GM23338 (cell line): Measurements from ENCODE around the gene C2CD3. TPM values are rescaled to one million over a fixed set of nuclear protein-coding genes. Genes with fewer than 3 reads are reported as not detected.
A peak's percentile ranks its signal among the peaks of the same experiment; 100 is the strongest.

ENCODE experiments used
- ATAC-seq: fragments of 200-7000 bp; cut with Tn5 transposase; 3 replicates; pipeline ENCODE4 v1.9.1; 2020
- DNase-seq: peaks from one replicate; pipeline ENCODE4 v3.0.0-alpha.2; 2015; ENCODE audit warnings: low spot score
- H2AFZ ChIP-seq: fragments of 200-600 bp; sonication (generic); 2 replicates; pipeline ENCODE4 v1.8.0; 2016; ENCODE audit warnings: antibody characterized with exemption, mild to moderate bottlenecking, moderate library complexity
- H3F3A ChIP-seq: fragments of 200-600 bp; sonication (generic); replicated peaks from 2 replicates; pipeline ENCODE4 v1.8.0; 2017; ENCODE audit warnings: antibody characterized with exemption, mixed run types, low read depth
- H3K27ac ChIP-seq: fragments of 200-600 bp; sonication (generic); 2 replicates; pipeline ENCODE4 v1.6.1; 2016; ENCODE audit warnings: low read depth
- H3K27me3 ChIP-seq: fragments of 200-600 bp; sonication (generic); 2 replicates; pipeline ENCODE4 v1.8.0; 2016; ENCODE audit warnings: mild to moderate bottlenecking, mixed run types, moderate library complexity; ENCODE audit not compliant: insufficient read depth
- H3K36me3 ChIP-seq: fragments of 200-600 bp; sonication (generic); 2 replicates; pipeline ENCODE4 v1.8.0; 2016; ENCODE audit warnings: mild to moderate bottlenecking; ENCODE audit not compliant: insufficient read depth
- H3K4me1 ChIP-seq: fragments of 200-600 bp; sonication (generic); 2 replicates; pipeline ENCODE4 v1.8.0; 2016; ENCODE audit warnings: mild to moderate bottlenecking, moderate library complexity; ENCODE audit not compliant: insufficient read depth
- H3K4me2 ChIP-seq: fragments of 200-600 bp; sonication (generic); 2 replicates; pipeline ENCODE4 v1.7.1; 2017; ENCODE audit warnings: mixed run types
- H3K4me3 ChIP-seq: fragments of 200-600 bp; sonication (generic); 2 replicates; pipeline ENCODE4 v1.6.1; 2016; ENCODE audit warnings: mixed run types
- H3K79me2 ChIP-seq: fragments of 200-600 bp; sonication (generic); replicated peaks from 2 replicates; pipeline ENCODE4 v1.8.0; 2017; ENCODE audit warnings: mild to moderate bottlenecking; ENCODE audit not compliant: insufficient read depth
- H3K9me2 ChIP-seq: fragments of 200-600 bp; sonication (generic); 2 replicates; pipeline ENCODE4 v1.8.0; 2017; ENCODE audit not compliant: insufficient read depth
- H4K20me1 ChIP-seq: fragments of 200-600 bp; sonication (generic); replicated peaks from 2 replicates; pipeline ENCODE4 v1.8.0; 2017; ENCODE audit warnings: mild to moderate bottlenecking; ENCODE audit not compliant: insufficient read depth
- H3K27ac Mint-ChIP-seq: 2 replicates; pipeline ENCODE4 v1.8.0; 2020; ENCODE audit warnings: inconsistent platforms, mild to moderate bottlenecking, moderate library complexity, mixed read lengths
- H3K27me3 Mint-ChIP-seq: 3 replicates; pipeline ENCODE4 v1.8.0; 2022; ENCODE audit warnings: low read depth, mild to moderate bottlenecking, moderate library complexity, mixed read lengths, inconsistent platforms; ENCODE audit not compliant: insufficient read depth, poor library complexity
- H3K36me3 Mint-ChIP-seq: 3 replicates; pipeline ENCODE4 v1.8.0; 2021; ENCODE audit warnings: low read depth, mild to moderate bottlenecking, inconsistent platforms, moderate library complexity, mixed read lengths
- H3K4me1 Mint-ChIP-seq: 3 replicates; pipeline ENCODE4 v1.8.0; 2020; ENCODE audit warnings: mild to moderate bottlenecking, inconsistent platforms, mixed read lengths
- H3K4me3 Mint-ChIP-seq: 3 replicates; pipeline ENCODE4 v1.8.0; 2021; ENCODE audit warnings: moderate library complexity, mild to moderate bottlenecking, inconsistent platforms, mixed read lengths
- H3K9me3 Mint-ChIP-seq: 3 replicates; pipeline ENCODE4 v1.8.0; 2020; ENCODE audit warnings: moderate library complexity, mild to moderate bottlenecking, inconsistent platforms, mixed read lengths
- CREB1 ChIP-seq: fragments of 250-450 bp; sonication (Bioruptor Pico); IDR thresholded peaks from 2 replicates; pipeline ENCODE4 v1.5.0; 2020; ENCODE audit warnings: low read depth, mild to moderate bottlenecking, moderate library complexity
- NANOG ChIP-seq: IDR thresholded peaks from 2 replicates; pipeline ENCODE4 v1.6.1; 2016; ENCODE audit warnings: antibody characterized with exemption, borderline replicate concordance
- STAT1 ChIP-seq: IDR thresholded peaks from one replicate; pipeline ENCODE4 v1.6.1; 2016; ENCODE audit warnings: antibody characterized with exemption; ENCODE audit not compliant: unreplicated experiment
- ZNF114 ChIP-seq: fragments of 250-450 bp; sonication (Bioruptor Pico); IDR thresholded peaks from 2 replicates; pipeline ENCODE4 v1.5.0; 2020; ENCODE audit warnings: mild to moderate bottlenecking, moderate library complexity
- polyA plus RNA-seq: library from polyadenylated mRNA; unstranded; fragments of >200 nt; fragmentation: Nextera tagmentation; extraction: Ambion mirVana; gene quantifications from 2 replicates; pipeline ENCODE4 v1.2.1, GENCODE V29; 2016
- total RNA-seq: library from RNA; depleted of rRNA; stranded (reverse); fragments of >200 nt; shearing (Covaris generic); gene quantifications from 2 replicates; pipeline ENCODE4 v1.2.3, GENCODE V29; 2014
- TF ChIP-seq, protein P1 (sequence below), 2 experiments: fragments of 200-600 bp in 1 of 2; sonication (generic) in 1 of 2; conservative IDR thresholded peaks; 2 replicates each; pipeline versions ENCODE4 v1.5.1 to v1.6.1; 2016 to 2017; ENCODE audit warnings: antibody characterized with exemption in 2 of 2, low read depth in 2 of 2, mild to moderate bottlenecking in 2 of 2, moderate library complexity in 1 of 2
- TF ChIP-seq, protein P2 (sequence below): fragments of 250-450 bp; sonication (Bioruptor Pico); IDR thresholded peaks from 2 replicates; pipeline ENCODE4 v1.5.0; 2020; ENCODE audit warnings: mild to moderate bottlenecking, moderate library complexity
- TF ChIP-seq, protein P3 (sequence below): IDR thresholded peaks from one replicate; pipeline ENCODE4 v1.6.1; 2018; ENCODE audit warnings: antibody characterized with exemption; ENCODE audit not compliant: unreplicated experiment

Gene C2CD3
- total and polyA plus RNA-seq, 2 experiments from 2014 or later = 15.5 to 29.5 TPM

- Mint-ChIP-seq H3K36me3 (peaks cover 12% of the 10 kb centered on the region; the same call in 2 of the 3 replicates), H3K9me3 (0 out of 3 replicates have a peak, but pooled peaks cover 5% of the 10 kb centered on the region), H3K4me1 (peaks cover 2% of the 10 kb centered on the region; the same call in 2 of the 3 replicates), H3K4me3 (no peak overlapping the region), H3K27me3 (no peaks in the 10 kb centered on the region), H3K27ac (no peak overlapping the region)
- no peak overlapping the region for H3K27ac ChIP-seq
- H3K36me3 ChIP-seq = no peaks in the 10 kb centered on the region
- H3K9me2 ChIP-seq = no peaks in the 10 kb centered on the region
- H2AFZ ChIP-seq = no peak overlapping the region
- H3K4me3 ChIP-seq = no peak overlapping the region
- no peak overlapping the region for H3K4me2 ChIP-seq
- no peak for TF ChIP-seq STAT1
- TF ChIP-seq, protein P1, sequence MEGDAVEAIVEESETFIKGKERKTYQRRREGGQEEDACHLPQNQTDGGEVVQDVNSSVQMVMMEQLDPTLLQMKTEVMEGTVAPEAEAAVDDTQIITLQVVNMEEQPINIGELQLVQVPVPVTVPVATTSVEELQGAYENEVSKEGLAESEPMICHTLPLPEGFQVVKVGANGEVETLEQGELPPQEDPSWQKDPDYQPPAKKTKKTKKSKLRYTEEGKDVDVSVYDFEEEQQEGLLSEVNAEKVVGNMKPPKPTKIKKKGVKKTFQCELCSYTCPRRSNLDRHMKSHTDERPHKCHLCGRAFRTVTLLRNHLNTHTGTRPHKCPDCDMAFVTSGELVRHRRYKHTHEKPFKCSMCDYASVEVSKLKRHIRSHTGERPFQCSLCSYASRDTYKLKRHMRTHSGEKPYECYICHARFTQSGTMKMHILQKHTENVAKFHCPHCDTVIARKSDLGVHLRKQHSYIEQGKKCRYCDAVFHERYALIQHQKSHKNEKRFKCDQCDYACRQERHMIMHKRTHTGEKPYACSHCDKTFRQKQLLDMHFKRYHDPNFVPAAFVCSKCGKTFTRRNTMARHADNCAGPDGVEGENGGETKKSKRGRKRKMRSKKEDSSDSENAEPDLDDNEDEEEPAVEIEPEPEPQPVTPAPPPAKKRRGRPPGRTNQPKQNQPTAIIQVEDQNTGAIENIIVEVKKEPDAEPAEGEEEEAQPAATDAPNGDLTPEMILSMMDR (conservative IDR thresholded peaks at IDR 0.05; ENCODE audit: low read depth in 2 of 2) = no peak
- TF ChIP-seq, protein P2, sequence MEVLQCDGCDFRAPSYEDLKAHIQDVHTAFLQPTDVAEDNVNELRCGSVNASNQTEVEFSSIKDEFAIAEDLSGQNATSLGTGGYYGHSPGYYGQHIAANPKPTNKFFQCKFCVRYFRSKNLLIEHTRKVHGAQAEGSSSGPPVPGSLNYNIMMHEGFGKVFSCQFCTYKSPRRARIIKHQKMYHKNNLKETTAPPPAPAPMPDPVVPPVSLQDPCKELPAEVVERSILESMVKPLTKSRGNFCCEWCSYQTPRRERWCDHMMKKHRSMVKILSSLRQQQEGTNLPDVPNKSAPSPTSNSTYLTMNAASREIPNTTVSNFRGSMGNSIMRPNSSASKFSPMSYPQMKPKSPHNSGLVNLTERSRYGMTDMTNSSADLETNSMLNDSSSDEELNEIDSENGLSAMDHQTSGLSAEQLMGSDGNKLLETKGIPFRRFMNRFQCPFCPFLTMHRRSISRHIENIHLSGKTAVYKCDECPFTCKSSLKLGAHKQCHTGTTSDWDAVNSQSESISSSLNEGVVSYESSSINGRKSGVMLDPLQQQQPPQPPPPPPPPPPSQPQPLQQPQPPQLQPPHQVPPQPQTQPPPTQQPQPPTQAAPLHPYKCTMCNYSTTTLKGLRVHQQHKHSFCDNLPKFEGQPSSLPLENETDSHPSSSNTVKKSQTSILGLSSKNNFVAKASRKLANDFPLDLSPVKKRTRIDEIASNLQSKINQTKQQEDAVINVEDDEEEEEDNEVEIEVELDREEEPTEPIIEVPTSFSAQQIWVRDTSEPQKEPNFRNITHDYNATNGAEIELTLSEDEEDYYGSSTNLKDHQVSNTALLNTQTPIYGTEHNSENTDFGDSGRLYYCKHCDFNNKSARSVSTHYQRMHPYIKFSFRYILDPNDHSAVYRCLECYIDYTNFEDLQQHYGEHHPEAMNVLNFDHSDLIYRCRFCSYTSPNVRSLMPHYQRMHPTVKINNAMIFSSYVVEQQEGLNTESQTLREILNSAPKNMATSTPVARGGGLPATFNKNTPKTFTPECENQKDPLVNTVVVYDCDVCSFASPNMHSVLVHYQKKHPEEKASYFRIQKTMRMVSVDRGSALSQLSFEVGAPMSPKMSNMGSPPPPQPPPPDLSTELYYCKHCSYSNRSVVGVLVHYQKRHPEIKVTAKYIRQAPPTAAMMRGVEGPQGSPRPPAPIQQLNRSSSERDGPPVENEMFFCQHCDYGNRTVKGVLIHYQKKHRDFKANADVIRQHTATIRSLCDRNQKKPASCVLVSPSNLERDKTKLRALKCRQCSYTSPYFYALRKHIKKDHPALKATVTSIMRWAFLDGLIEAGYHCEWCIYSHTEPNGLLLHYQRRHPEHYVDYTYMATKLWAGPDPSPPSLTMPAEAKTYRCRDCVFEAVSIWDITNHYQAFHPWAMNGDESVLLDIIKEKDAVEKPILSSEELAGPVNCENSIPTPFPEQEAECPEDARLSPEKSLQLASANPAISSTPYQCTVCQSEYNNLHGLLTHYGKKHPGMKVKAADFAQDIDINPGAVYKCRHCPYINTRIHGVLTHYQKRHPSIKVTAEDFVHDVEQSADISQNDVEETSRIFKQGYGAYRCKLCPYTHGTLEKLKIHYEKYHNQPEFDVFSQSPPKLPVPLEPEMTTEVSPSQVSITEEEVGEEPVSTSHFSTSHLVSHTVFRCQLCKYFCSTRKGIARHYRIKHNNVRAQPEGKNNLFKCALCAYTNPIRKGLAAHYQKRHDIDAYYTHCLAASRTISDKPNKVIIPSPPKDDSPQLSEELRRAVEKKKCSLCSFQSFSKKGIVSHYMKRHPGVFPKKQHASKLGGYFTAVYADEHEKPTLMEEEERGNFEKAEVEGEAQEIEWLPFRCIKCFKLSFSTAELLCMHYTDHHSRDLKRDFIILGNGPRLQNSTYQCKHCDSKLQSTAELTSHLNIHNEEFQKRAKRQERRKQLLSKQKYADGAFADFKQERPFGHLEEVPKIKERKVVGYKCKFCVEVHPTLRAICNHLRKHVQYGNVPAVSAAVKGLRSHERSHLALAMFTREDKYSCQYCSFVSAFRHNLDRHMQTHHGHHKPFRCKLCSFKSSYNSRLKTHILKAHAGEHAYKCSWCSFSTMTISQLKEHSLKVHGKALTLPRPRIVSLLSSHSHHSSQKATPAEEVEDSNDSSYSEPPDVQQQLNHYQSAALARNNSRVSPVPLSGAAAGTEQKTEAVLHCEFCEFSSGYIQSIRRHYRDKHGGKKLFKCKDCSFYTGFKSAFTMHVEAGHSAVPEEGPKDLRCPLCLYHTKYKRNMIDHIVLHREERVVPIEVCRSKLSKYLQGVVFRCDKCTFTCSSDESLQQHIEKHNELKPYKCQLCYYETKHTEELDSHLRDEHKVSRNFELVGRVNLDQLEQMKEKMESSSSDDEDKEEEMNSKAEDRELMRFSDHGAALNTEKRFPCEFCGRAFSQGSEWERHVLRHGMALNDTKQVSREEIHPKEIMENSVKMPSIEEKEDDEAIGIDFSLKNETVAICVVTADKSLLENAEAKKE (CRISPR knock-in tag) = no peak
- TF ChIP-seq NANOG = no peak
- H3K27me3 ChIP-seq = no peaks in the 10 kb centered on the region
- no peaks in the 10 kb centered on the region for H3F3A ChIP-seq
- no peak for ATAC-seq
- no peaks in the 10 kb centered on the region for H4K20me1 ChIP-seq
- H3K4me1 ChIP-seq = no peaks in the 10 kb centered on the region
- no peak for DNase-seq
- H3K79me2 ChIP-seq = no peaks in the 10 kb centered on the region
Observed at GRCh38 chr11:74220376-74220775, 49.6 kb upstream of the C2CD3 start.

DNA sequence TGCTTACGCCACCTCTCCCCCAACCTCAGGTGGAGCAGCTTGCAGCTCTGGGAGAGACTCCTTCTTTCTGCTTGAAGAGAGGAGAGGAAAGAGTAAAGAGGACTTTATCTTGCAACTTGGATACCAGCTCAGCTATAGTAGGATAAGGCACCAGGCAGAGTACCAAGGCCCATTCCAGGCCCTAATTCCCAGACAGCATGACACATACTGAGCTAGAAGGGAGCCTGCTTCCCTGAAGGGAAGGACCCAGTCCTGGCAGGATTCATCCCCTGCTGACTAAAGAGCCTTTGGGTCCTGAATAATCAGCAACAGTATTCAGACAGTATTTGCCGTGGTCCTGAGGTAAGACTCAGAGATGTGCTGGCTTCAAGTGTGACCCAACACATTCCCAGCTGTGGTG, 41.7 kb upstream of the C2CD3 start:
- Mint-ChIP-seq H3K27me3 (no peaks in the 10 kb centered on the region), H3K27ac (peak overlapping the region; percentile 58; the same call in 1 of the 2 replicates), H3K4me3 (no peak overlapping the region), H3K36me3 (peaks cover 19% of the 10 kb centered on the region), H3K9me3 (no peaks in the 10 kb centered on the region), H3K4me1 (peaks cover 9% of the 10 kb centered on the region)
- Histone ChIP-seq H3K36me3 (no peaks in the 10 kb centered on the region), H3K9me2 (no peaks in the 10 kb centered on the region), H4K20me1 (no peaks in the 10 kb centered on the region), H3F3A (no peaks in the 10 kb centered on the region), H3K79me2 (no peaks in the 10 kb centered on the region), H2AFZ (no peak overlapping the region), H3K4me2 (no peak overlapping the region), H3K27me3 (no peaks in the 10 kb centered on the region), H3K27ac (no peak overlapping the region), H3K4me1 (peaks cover 10% of the 10 kb centered on the region; the same call in 1 of the 2 replicates), H3K4me3 (no peak overlapping the region)
- DNase-seq (peak; percentile 6), ATAC-seq (no peak)
- TF ChIP-seq ZNF114 = no peak
- TF ChIP-seq CREB1 (CRISPR knock-in tag) = no peak
- TF ChIP-seq STAT1 = no peak
- TF ChIP-seq, protein P3, sequence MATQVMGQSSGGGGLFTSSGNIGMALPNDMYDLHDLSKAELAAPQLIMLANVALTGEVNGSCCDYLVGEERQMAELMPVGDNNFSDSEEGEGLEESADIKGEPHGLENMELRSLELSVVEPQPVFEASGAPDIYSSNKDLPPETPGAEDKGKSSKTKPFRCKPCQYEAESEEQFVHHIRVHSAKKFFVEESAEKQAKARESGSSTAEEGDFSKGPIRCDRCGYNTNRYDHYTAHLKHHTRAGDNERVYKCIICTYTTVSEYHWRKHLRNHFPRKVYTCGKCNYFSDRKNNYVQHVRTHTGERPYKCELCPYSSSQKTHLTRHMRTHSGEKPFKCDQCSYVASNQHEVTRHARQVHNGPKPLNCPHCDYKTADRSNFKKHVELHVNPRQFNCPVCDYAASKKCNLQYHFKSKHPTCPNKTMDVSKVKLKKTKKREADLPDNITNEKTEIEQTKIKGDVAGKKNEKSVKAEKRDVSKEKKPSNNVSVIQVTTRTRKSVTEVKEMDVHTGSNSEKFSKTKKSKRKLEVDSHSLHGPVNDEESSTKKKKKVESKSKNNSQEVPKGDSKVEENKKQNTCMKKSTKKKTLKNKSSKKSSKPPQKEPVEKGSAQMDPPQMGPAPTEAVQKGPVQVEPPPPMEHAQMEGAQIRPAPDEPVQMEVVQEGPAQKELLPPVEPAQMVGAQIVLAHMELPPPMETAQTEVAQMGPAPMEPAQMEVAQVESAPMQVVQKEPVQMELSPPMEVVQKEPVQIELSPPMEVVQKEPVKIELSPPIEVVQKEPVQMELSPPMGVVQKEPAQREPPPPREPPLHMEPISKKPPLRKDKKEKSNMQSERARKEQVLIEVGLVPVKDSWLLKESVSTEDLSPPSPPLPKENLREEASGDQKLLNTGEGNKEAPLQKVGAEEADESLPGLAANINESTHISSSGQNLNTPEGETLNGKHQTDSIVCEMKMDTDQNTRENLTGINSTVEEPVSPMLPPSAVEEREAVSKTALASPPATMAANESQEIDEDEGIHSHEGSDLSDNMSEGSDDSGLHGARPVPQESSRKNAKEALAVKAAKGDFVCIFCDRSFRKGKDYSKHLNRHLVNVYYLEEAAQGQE = no peak
- TF ChIP-seq, protein P1 (conservative IDR thresholded peaks at IDR 0.05; ENCODE audit: low read depth in 2 of 2) = no peak
